Measurements from ENCODE around the gene SLC12A8. TPM values are rescaled to one million over a fixed set of nuclear protein-coding genes. Genes with fewer than 3 reads are reported as not detected.

The SLC12A8 gene
- polyA plus RNA-seq, 1 of the 3 experiments (the other 2 are of a cell fraction) = 7.5 TPM

GRCh38 chr3:125035217-125035616 is 177.3 kb downstream of the SLC12A8 start:
- no peak overlapping the region for H3K9ac ChIP-seq
- no peak overlapping the region for H3K27ac ChIP-seq (ENCODE audit: low read depth in 2 of 2, low read length in 1 of 2)
- peaks cover 0 to 11% of the 10 kb centered on the region in 2 experiments for H3K36me3 ChIP-seq (replicated peaks in 1 of 2; ENCODE audit: control insufficient read depth in 1 of 2, insufficient read depth in 2 of 2, low read length in 1 of 2)
- 80% methylated on average over 5 of the region's 5 CpGs for WGBS (ENCODE audit: low lambda C conversion rate)
- TF ChIP-seq GATA2 (CRISPR knock-in tag; IDR thresholded peaks at IDR 0.05) = no peak
- no peak for TF ChIP-seq FOSL2 (IDR thresholded peaks at IDR 0.05; ENCODE audit: borderline replicate concordance, low read depth)
- no peak for TF ChIP-seq TAF1 (IDR thresholded peaks at IDR 0.05; ENCODE audit: borderline replicate concordance, low read depth, low read length)
- no peak for TF ChIP-seq JUND (IDR thresholded peaks at IDR 0.05)
- H2AFZ ChIP-seq (ENCODE audit: low read depth) = no peak overlapping the region
- no peaks in the 10 kb centered on the region for H3K27me3 ChIP-seq (ENCODE audit: insufficient read depth)
- ChIA-PET POLR2A (no interaction called here), CTCF (interaction anchor here (1.0 kb wide), 1 partner anchor 39 kb away, joined by 3 read pairs; no protein-coding TSS in a partner anchor)
- DNase-seq = no peak
- H4K20me1 ChIP-seq (ENCODE audit: insufficient read depth) = peaks cover 28% of the 10 kb centered on the region
- no peak overlapping the region for H3K4me3 ChIP-seq (ENCODE audit: low read depth in 2 of 2, low read length in 1 of 2)
- H3K9me2 ChIP-seq = no peaks in the 10 kb centered on the region
- peaks cover 9% of the 10 kb centered on the region for H3F3A ChIP-seq (replicated peaks; ENCODE audit: insufficient read depth)
- peaks cover 17% of the 10 kb centered on the region; the same call in 1 of the 2 replicates for H3K9me3 ChIP-seq
- no peak overlapping the region for H3K4me2 ChIP-seq
- H3K79me2 ChIP-seq (ENCODE audit: insufficient read depth) = peaks cover 98% of the 10 kb centered on the region
- H3K4me1 ChIP-seq (ENCODE audit: control insufficient read depth in 1 of 2, insufficient read depth in 2 of 2, low read depth in 1 of 2, low read length in 1 of 2) = peaks cover 17 to 19% of the 10 kb centered on the region in 2 experiments; a peak in 2 of 4 replicates

GRCh38 chr3:125033616-125034015 is 178.9 kb downstream of the SLC12A8 start:
- ChIA-PET CTCF (interaction anchor here (1.2 kb wide), 2 partner anchors 14 to 21 kb away, joined by 3 to 4 read pairs; no protein-coding TSS in a partner anchor), POLR2A (no interaction called here)
- peaks cover 14% of the 10 kb centered on the region for H4K20me1 ChIP-seq (ENCODE audit: insufficient read depth)
- H3K27ac ChIP-seq (ENCODE audit: low read depth in 2 of 2, low read length in 1 of 2) = no peak overlapping the region
- DNase-seq = no peak
- TF ChIP-seq MXI1 (IDR thresholded peaks at IDR 0.05; ENCODE audit: low read depth, low read length) = no peak
- TF ChIP-seq NFIC (IDR thresholded peaks at IDR 0.05; ENCODE audit: borderline replicate concordance) = no peak
- TF ChIP-seq ELF1 (IDR thresholded peaks at IDR 0.05) = no peak
- no peak for TF ChIP-seq FOXM1 (IDR thresholded peaks at IDR 0.05; ENCODE audit: low read depth)
- no peak for TF ChIP-seq RCOR1 (IDR thresholded peaks at IDR 0.05; ENCODE audit: low read length)
- TF ChIP-seq FOXJ3 (CRISPR knock-in tag; IDR thresholded peaks at IDR 0.05) = no peak
- no peak for TF ChIP-seq ZBTB33 (IDR thresholded peaks at IDR 0.05; ENCODE audit: borderline replicate concordance, low read depth)
- no peak for TF ChIP-seq RXRA (IDR thresholded peaks at IDR 0.05; ENCODE audit: borderline replicate concordance, low read depth)
- peaks cover 9% of the 10 kb centered on the region for H3F3A ChIP-seq (replicated peaks; ENCODE audit: insufficient read depth)
- no peaks in the 10 kb centered on the region for H3K27me3 ChIP-seq (ENCODE audit: insufficient read depth)
- no peaks in the 10 kb centered on the region for H3K9me2 ChIP-seq
- H3K4me3 ChIP-seq (ENCODE audit: low read depth in 2 of 2, low read length in 1 of 2) = no peak overlapping the region
- peaks cover 7 to 8% of the 10 kb centered on the region in 2 experiments; a peak in 2 of 4 replicates for H3K4me1 ChIP-seq (ENCODE audit: control insufficient read depth in 1 of 2, insufficient read depth in 2 of 2, low read depth in 1 of 2, low read length in 1 of 2)
- peaks cover 6 to 18% of the 10 kb centered on the region in 2 experiments for H3K36me3 ChIP-seq (replicated peaks in 1 of 2; ENCODE audit: control insufficient read depth in 1 of 2, insufficient read depth in 2 of 2, low read length in 1 of 2)
- peaks cover 92% of the 10 kb centered on the region for H3K79me2 ChIP-seq (ENCODE audit: insufficient read depth)
- 96% methylated on average over 14 of the region's 14 CpGs for WGBS (ENCODE audit: low lambda C conversion rate)
- H3K9ac ChIP-seq = no peak overlapping the region
- H3K4me2 ChIP-seq = no peak overlapping the region
- peaks cover 17% of the 10 kb centered on the region; the same call in 1 of the 2 replicates for H3K9me3 ChIP-seq
- H2AFZ ChIP-seq (ENCODE audit: low read depth) = no peak overlapping the region

Data from SK-N-SH (cell line).